HG02884 (cell line): ENCODE results near the gene MAG.

Experiments used
- ATAC-seq: cut with Tn5 transposase; IDR thresholded peaks from one replicate; pipeline ENCODE4 v1.9.1; 2021; ENCODE audit warnings: mild to moderate bottlenecking, moderate library complexity; ENCODE audit not compliant: unreplicated experiment

The MAG gene

DNA sequence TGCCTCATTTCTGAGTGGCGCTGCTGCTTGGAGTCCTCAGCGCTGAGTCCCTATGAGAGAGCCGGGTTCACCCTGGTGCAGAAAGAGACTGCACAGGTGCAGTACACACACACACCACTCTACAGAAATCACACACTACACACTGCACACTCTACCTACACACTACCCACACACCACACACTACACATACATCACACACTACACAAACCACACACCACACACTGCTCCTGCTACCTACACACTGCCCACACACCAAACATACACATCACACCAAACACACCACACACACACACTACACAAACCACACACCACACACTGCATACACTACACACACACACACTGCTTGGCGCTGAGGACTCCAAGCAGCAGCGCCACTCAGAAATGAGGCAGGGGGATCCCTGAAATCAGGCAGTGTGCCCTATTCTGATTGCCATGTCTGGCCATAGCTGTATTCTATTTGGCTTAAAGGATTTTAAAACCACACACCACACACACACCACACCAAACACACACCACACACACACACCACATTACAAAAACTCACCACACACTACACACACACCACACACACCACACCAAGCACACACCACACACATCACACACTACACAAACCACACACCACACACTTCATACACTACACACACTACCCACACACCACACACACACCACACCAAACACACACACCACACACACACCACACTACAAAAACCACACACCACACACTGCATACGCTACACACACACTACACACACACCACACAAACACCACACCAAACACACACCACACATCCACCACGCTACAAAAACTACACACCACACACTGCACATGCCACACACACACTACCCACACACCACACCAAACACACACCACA, 4.9 kb downstream of the MAG start:
- ATAC-seq = no peak

DNA sequence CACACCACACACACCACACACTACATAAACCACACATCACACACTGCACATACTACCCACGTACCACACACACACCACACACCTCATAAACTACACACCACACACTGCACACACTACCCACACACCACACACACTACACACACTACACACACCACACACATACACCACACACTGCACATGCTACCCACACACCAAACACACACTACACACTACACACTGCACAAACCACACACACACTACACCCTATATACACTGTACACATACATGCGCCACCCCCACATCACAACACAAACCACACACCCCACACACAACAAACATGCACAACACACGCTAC, 5.5 kb downstream of the MAG start:
- no peak for ATAC-seq

DNA sequence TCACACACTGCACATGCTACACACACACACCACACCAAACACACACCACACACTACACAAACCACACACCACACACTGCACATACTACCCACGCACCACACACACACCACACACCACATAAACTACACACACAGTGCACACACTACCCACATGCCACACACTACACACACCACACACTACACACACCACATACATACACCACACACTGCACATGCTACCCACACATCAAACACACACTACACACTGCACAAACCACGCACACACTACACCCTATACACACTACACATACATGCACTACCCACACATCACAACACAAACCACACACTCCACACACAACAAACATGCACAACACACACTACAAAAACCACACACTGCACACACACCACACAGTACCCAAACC, 6.0 kb downstream of the MAG start:
- ATAC-seq = no peak

DNA sequence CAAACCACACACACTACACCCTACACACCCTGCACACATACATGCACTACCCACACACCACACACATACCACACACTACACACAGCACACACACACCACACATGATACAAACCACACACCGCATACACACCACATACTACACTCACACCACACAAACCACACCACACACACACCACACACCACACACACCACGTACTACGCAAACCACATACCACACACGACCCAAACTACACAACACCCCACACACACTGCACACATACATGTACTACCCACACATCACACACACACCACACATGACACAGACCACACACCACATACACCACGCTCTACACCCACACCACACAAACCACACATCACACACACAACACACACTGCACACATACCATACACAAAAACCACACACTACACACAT, 6.6 kb downstream of the MAG start:
- no peak for ATAC-seq

- ATAC-seq = no peak
Measured at GRCh38 chr19:35299523-35300338, 7.8 kb downstream of the MAG start.

- ATAC-seq = no peak
Measured at GRCh38 chr19:35300339-35300649, 8.3 kb downstream of the MAG start.

DNA sequence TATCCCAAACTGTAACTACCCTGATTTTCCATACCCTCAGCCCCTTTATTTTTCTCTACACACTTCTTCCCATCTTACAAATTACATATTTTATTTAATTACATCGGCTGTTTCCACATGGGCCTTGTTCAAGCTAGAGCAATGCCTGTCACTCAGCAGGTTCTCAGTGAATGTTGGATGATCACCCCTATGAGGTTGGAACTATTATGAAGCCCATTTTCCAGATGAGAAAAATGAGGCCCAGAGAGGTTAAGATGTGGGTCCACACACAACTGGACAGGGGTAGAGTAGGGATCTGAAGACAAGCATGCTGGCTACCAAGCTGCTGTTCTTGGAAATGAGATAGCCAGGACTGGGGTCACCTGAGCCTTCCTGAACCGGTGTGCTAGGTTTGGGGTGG, 10.0 kb downstream of the MAG start:
- no peak for ATAC-seq

DNA sequence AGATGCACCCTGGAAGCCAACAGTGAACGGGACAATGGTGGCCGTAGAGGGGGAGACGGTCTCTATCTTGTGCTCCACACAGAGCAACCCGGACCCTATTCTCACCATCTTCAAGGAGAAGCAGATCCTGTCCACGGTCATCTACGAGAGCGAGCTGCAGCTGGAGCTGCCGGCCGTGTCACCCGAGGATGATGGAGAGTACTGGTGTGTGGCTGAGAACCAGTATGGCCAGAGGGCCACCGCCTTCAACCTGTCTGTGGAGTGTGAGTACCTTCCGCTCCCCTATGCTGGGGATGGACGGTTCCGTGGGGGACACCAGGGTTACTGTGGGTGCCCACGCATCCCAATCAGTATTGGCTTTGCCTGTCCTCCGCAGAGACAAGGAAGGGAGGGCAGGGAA, 10.5 kb downstream of the MAG start:
- ATAC-seq = no peak

GRCh38 chr19:35303357-35303915, 11.5 kb downstream of the MAG start:
- ATAC-seq = no peak

- ATAC-seq = no peak
Measured at GRCh38 chr19:35304036-35304435, 12.1 kb downstream of the MAG start.

DNA sequence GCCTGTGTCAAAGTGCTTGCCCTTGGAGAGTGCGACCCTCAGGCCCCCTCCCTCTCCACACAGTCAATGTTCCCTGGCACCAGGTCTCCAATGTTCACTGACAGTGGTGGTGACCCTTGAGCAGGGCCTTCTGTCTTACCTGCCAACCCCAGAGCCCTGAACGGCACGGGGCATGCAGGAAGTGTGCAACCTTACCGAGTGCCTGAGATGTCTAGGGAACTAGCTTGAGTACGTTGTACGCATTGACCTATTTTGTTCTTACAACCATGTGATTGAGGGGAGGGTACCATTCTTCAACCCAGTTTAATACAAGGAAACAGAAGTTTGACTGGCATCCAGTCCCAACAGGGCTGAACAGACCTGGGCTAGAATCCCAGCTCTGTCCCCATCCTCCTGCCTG, 13.2 kb downstream of the MAG start:
- no peak for ATAC-seq

DNA sequence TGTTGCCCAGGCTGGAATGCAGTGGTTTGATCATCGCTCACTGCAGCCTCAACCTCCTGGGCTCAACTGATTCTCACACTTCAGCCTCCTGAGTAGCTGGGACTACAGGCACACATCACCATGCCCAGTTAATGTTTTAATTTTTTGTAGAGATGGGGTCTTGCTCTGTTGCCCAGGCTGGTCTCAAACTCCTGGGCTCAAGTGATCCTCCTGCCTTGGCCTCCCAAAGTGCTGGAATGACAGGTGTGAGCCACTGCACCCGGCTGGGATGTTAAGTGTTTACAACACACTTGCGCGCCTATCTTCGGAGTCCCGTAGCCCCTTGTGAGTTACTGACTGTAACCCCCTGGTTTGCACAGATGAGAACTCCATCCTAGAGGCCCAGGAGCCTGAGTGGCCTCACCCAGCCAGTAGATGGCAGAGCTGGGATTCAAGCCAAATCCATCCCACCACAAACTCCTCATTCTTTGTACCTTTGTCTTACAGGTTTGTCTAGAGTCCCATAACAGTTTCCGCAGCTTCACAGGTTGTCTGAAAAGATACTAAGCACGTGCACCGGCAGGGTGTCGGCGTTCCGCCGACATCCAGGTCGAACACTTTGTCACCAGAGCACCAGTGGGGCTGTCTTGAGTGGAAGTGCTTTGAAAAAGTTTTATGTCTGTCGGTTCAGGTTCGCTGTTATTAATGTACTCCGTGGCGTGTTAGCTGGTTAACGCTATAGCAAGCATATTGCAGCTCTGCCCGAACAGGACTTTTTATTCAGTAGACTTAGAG, 14.7 kb downstream of the MAG start:
- no peak for ATAC-seq

DNA sequence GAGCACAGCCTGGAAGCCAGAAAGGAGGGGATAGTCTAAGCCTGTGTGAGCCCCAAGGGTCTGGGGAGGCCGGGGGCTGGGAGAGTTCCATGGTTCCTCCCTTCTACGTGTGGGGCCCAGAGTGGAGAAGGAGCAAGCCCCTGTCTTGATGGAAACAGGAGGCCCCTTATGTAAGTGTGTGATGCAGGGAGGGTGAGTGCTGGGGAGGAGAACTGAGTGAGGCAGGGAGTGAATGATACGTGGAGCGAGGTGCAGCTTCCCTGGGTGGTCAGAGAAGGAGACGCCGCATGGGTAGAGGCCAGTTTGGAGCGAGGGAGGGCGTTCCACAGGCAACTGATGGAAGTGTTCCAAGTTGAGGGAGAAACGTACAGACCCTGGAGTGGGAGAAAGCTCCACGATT, 16.0 kb downstream of the MAG start:
- no peak for ATAC-seq

DNA sequence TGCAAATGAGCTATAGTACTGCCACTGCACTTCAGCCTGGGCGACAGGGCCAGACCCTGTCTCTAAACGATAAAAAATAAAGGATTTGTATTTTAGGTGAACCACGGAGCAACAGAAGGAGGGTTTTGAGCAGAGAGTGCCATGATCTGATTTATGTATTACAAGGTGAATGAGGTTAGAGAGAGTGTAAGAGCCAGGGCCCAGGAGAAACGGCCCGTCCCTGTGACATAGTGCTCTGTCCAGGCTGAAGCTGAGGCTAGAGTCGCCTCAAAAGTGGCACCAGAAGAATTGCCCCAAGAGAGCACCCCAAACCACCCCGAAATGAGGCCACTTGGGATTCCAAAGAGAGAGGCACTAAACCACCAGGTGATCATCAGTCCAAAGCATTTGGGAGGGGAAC, 16.9 kb downstream of the MAG start:
- no peak for ATAC-seq

GRCh38 chr19:35309481-35310279, 17.7 kb downstream of the MAG start:
- no peak for ATAC-seq

DNA sequence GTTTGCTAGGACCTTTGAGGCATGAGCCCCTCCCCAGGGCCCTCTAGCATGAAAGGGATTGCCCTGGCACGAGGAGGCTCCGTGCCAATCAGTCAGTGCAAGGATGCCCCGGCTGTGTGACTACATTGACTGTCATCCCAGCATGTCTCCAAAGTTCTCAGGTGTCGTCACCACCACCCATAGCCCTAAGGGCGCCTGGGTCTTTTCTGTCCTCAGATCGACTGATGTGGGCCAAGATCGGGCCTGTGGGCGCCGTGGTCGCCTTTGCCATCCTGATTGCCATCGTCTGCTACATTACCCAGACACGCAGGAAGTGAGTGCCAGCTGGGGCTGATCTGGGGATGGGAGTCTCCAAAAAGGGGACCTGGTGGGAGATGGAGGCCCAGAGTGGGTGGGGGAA, 18.4 kb downstream of the MAG start:
- ATAC-seq = no peak

- no peak for ATAC-seq
Measured at GRCh38 chr19:35310811-35311465, 19.0 kb downstream of the MAG start.

GRCh38 chr19:35311901-35312665, 20.1 kb downstream of the MAG start:
- no peak for ATAC-seq

GRCh38 chr19:35313587-35313986, 21.6 kb downstream of the MAG start:
- ATAC-seq = no peak
